NCI-H526 (cell line): Measurements from ENCODE around the gene PRPSAP2.
"Not testable (repeated sequence)": the region's sequence is repeated elsewhere in the genome, so short reads cannot be mapped to it uniquely, and the experiment has no call there.

Experiments used
- DNase-seq, 2 experiments: peaks; one replicate each; lab custom pipeline; 2025; lab: John Stamatoyannopoulos, UW

The PRPSAP2 gene

DNA sequence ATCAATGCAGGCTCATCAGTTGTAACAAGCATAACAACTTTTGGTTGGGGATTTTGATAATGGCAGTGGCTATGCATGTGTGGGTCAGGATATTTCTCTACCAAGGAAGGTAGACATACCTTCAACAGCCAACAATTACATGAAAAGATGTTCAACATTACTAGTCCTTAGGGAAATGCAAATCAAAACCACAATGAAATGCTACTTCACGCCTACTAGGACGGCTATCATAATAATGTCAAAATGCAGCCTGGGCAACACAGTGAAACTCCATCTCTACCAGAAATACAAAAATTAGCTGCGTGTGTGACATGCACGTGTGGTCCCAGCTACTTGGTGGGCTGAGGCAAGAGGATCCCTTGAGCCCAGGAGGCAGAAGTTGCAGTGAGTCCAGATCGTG, 86.7 kb downstream of the PRPSAP2 start:
- DNase-seq: peak; percentile 38 to 45

DNA sequence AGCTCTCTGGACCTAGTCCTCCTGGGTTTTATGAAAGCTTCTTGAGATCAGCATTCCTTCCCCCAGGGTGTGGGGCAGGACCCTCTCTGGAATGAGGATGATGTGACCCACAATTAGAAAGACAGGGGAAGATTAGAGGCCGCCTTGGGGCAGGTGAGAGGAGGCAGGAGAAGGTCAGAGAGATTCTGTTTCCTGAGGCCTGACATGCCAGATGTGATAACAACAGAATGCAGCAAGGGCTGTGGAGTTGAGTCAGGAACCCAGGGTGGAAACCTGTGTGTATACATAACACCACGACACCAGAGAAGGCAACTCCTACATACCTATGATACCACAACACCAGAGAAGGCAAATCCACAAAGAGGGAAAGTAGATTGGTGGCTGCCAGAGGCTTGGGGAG, 88.6 kb downstream of the PRPSAP2 start:
- DNase-seq: no peak

DNA sequence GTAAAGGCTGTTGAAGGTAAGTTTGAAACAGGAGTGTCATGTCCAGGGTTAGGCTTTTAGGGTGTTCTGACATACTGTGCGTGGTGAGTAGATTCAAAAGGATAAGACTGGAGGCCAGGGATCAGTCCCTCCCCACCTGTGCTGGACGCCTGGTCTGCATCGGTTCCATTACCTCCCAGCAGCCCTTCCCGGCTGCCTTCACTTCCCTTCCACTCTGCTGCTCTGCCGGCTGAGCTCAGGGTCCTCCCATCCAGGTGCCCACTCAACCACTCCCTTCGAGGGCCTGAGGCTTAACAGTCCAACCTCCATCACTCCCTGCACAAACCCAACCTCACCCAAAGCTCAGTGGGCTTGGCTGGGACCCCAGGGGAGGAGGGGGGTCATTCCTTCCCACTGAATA, 89.9 kb downstream of the PRPSAP2 start:
- DNase-seq: no peak

DNA sequence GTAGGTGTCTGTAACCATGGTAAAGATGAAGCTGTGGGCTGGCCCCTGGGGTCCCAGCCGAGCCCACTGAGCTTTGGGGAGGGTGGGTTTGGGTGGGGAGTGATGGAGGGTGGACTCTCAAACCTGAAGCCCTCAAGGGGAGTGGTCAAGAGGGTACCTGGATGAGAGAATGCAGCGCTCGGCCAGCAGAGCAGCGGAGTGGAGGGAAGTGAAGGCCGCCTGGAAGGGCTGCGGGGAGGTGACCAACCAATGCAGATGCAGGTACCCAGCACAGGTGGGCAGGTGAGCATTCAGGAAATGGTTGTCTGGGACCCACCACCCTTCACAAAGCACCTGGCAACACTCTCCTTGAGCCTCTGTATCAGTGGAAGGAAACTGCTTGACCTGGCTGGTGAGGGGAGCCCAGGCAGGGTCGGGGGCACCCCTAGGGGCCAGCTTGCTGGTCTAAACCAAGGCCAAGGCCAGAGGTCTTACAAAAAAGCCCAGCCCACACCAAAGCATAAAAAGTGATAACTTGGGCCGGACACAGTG, 90.6 kb downstream of the PRPSAP2 start:
- DNase-seq: no peak

DNA sequence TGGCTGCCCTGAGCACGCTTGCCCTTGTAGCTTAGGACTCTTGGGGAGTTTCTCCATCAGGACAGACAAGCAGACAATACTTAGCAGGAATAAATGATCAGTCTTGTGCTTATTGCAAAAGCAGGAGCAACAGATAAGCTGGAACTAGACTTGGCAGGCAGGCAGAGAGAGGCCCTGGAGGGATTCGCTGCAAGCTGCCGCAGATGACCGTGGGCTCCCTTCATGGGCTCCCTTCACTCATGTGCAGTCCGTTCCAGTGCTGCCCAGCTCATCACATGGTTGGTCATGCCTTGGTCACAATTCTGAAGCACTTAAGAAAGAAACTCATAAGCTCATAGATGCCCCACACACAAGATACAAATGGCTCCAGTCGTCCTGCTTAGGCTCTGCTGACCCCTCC, 91.6 kb downstream of the PRPSAP2 start:
- no peak for DNase-seq

DNA sequence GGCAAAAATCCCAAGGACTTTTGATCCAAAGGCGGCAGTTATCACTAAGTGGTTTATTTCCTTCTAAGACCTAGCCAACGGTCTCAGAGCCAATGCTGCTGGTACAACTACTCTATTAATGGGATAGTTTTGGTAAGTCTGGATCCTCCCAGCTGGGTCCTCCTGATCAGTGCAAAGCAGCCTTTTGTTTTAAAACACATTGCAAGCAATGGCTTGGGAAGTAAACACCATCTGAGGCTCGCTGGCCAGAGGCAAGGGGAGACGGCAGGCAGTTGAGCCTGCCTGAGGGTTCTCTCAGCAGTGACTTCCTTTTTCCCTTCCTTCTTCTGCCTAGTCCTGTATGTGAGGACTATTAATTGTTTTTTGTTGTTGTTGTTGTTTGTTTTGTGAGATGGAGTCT, 92.4 kb downstream of the PRPSAP2 start:
- no peak for DNase-seq

DNA sequence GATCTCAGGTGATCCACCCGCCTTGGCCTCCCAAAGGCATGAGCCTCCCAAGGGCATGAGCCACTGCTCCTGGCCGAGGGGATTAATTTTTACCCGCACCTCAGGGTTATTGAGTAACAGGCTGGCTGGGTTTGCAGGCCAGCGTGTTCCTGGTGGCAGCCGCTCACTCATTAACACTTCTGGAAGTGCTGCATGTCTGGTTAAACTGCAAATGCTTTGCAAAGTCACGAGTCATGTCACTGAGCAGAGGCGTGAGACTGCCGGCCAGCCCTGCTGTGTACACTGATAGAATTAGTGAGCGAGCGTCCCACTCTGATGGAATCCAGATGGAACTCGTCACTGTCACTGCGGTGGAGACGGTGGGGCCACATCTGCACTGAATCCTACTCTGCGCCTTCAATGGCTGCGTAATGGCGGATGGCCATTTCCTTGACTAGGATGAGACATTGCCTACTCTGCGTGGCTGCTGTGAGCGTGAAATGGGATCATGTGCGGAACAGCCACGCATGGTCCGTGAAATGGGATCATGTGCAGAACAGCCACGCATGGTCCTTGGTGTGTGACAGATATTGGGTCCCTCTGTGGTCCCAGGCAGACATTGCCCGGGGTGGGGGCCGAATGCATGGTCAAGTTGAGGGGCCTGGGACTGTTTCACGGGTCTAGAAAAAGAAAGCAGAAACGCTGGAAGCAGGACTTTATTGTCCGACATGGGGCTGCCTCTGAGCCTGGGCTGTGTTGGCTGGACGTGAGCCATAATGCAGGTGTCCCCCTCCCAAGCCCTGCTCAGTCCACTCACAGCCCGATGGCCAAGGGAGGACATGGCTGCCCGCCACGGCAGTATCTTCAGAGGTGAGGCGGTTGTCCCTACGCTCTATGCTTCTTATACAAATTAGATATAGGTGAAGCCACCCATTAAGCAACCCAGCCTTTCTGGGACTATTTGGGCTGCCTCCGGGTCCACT, 93.3 kb downstream of the PRPSAP2 start:
- DNase-seq: no peak

DNA sequence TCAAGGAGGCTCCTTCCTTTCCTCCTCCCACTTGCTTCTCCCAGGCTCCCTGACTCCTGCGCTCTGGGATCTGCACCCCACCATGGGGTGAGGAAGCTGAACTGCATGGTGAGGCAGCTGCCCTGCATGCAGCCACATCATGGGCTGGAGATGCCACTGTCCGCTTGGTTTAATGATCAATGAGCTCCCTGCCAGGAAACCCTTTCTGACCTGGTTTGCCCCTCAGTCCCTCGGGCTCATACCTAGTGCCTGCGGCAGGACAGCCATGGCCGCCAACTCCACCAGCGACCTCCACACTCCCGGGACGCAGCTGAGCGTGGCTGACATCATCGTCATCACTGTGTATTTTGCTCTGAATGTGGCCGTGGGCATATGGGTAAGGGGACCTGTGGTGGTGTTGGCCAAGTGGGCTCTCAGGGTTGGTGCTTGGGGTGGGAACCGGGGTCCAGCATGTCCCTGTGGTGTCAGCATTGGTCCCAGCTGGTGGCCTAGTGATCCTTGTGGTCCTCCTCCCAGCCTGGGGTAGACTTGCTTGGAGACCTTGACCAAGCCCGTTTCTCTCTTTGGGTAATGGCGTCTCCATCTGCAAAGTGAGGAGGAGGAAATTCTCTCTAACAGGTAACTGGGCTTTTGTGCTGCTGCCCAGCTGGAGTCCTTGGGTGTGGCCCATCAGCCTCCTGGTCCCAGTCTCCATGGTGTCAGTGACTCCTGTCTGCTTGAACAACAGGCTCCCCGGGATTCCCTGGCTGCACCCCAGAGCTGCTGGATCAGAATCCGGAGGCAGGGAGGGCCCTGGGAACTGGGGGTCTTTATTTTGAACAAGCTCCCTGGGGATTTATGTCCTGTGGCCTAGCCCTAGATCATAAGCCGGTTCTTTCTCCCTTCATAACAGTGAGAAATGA, 94.3 kb downstream of the PRPSAP2 start, which contains the start of gene SLC5A10:
Gene SLC5A10 (plus strand): TSS at position 225 of the 902 bp plus-strand sequence. CDS start 41 bp downstream, at position 266.
- DNase-seq: no peak

DNA sequence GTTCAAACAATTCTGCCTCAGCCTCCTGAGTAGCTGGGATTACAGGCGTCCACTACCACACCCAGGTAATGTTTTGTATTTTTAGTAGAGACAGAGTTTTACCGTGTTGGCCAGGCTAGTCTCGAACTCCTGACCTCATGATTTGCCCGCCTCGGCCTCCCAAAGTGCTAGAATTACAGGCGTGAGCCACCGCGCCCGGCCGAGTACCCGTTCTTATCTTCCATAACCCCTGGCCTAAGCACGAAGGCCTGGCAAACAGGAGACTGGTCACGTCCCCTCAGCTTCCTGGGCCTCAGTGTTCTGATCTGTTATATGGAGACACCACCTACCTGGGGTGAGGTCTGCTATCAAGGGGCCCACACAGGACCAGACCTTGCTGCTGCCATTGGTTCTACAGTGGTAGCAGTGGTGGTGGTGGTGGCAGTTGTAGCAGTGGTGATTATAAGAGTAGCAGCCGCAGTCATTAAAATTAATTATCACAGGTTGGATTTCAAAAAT, 95.3 kb downstream of the PRPSAP2 start:
- no peak for DNase-seq

DNA sequence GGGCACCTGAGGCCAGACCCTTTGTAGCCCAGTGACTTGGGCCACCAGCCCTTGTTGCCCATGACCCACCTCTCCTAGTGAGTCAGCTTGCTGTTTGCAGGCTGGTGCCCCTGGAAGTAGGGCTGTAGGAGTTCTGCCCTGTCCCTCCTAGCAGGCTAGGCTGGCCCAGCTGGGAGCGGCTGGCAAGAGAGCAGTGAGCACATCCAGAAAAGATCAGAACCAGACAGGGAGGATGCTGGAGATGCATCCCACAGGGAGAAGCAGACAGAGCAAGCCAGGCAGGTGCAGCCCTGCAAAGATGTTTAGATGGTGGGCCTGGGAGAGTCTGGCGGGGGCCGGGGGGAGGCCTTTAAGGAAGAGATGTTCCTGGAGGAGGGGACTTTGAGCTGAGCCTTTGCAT, 96.4 kb downstream of the PRPSAP2 start:
- DNase-seq: no peak

DNA sequence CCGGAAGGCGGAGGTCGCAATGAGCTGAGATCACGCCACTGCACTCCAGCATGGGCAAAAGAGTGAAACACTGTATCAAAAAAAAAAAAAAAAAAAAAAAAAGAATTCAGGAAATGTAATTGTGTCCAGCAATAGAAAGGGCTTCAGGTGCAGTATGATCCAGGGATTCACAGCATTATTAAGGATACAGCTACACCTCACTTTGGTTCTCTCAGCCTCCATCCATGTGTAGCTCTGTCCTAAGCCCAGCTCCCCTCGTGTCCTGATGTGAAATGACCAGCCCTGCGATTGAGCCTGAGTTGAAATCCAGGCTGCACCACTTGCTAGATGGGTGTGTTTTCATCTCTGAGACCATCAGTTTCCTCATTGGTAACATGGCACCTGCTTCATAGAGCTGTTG, 97.1 kb downstream of the PRPSAP2 start:
- DNase-seq: no peak

DNA sequence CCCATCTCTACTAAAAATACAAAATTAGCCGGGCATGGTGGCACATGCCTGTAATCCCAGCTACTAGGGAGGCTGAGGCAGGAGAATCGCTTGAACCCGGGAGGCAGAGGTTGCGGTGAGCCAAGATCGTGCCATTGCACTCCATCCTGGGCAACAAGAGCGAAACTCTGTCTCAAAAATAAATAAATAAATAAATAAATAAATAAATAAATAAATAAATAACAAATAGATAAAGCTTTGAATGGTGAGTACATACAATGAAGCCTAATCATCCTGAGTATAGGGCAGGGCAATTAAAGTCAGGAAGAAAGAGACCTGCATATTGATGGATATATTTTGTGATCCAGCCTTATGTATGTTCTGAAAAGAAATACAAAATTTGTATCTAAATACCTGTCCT, 98.1 kb downstream of the PRPSAP2 start:
- DNase-seq: not testable (repeated sequence)

DNA sequence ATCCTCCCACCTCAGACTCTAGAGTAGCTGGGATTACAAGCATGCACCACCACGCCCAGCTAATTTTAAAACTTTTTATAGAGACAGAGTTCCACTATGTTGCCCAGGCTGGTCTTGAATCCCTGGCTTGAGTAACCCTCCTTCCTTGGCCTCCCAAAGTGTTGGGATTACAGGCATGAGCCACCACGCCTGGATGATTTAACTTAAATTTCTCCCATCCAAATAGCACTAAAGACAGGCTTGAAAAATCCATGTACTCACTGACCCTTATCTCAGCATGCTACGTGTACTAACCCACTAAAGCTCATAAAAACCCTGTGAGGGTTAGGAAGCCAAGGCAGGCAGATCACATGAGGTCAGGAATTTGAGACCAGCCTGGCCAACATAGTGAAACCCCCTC, 98.7 kb downstream of the PRPSAP2 start:
- DNase-seq: no peak

DNA sequence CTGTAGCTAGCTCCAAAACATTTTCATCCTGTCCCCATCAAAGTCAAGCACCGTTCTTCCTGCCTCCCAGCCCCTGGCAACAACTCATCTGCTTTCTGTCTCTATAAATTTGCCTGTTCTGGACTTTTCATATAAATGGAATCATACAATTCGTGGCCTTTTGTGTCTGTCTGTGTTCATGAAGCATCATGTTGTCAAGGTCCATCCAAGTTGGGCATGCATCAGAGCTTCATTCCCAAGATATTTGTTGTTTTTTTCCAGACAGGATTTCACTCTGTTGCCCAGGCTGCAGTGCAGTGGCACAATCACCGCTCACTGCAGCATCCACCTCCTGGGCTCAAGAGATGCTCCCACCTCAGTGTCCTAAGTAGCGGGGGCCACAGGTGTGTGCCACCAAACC, 99.9 kb downstream of the PRPSAP2 start:
- no peak for DNase-seq

DNA sequence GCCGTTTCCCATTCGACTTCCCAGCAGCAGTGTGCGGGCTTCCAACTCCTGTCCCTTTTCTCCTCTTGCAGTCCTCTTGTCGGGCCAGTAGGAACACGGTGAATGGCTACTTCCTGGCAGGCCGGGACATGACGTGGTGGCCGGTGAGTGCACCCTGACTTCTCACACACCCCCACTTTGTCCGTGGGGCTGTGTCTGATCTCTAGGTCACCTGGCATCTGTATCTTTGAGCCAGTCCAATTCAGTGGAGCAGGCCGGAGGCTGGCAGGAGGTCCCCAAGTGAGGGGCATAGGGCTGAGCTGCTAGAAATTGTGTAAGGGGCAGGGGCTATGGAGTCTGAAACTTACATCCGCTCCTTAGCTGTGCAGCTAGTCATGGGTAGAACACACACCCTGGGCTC, 100.7 kb downstream of the PRPSAP2 start:
- no peak for DNase-seq

DNA sequence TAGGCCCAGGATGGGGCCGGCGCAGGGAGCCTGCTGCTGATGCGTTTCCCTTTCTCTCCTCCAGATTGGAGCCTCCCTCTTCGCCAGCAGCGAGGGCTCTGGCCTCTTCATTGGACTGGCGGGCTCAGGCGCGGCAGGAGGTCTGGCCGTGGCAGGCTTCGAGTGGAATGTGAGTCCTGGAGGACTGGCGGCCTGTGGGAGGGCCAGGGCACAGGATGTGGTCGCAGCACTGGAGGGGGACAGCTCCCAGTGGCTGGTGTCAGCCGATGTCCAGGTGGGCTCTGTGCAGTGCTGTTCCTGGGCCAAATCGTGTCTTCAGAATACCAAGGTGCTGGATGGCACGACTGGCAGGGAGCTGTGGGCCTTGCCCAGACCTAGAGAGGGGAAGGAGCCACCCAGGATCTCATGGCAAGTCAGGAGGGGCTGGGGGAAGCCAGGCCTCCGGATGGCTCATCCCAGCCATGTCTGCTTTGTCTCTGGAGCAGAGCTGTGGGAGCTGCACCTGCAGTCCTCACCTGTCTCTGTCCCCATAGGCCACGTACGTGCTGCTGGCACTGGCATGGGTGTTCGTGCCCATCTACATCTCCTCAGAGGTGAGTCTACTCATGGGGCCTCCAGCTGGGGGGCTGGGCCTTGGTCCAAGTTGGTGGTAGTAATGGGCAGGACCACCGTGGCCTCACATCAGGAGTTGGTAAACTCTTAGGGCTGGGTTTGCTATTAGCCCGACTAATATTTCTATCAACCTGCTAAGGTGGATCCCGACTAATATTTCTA, 101.3 kb downstream of the PRPSAP2 start:
- no peak for DNase-seq

DNA sequence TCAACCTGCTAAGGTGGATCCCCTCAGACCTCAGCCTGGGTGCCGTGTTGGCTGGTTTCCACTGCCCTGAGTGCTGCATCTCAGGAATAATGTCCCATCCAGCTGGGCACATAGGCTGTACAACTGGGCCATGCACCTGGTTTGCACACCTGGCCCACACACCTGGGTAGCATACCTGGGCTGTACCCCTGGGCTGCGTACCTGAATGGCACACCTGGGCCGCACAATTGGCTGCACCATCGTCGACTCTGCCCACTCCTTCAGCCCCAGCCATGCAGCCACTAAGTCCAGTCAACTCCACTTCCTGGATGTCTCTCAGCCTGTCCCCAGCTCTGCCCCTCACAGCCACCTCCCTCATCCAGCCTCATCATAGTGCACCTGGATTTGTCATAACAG, 101.9 kb downstream of the PRPSAP2 start:
- DNase-seq: no peak

DNA sequence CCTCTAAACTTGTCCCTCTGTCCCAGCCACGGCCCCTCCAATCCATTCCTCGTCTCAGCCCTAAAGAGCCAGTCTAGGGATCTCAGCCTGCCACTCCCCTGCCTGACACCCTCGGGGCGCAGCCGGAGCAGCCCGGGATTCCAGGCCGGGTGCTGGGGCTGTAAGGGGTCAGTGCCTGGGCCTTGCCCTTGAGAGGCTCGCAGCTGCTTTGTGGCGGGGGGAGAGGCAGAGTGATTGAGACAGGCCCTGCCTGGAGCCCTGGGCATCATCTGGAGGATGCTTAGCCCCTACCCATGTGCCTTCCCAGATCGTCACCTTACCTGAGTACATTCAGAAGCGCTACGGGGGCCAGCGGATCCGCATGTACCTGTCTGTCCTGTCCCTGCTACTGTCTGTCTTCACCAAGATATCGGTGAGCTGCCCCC, 102.3 kb downstream of the PRPSAP2 start:
- DNase-seq: no peak

DNA sequence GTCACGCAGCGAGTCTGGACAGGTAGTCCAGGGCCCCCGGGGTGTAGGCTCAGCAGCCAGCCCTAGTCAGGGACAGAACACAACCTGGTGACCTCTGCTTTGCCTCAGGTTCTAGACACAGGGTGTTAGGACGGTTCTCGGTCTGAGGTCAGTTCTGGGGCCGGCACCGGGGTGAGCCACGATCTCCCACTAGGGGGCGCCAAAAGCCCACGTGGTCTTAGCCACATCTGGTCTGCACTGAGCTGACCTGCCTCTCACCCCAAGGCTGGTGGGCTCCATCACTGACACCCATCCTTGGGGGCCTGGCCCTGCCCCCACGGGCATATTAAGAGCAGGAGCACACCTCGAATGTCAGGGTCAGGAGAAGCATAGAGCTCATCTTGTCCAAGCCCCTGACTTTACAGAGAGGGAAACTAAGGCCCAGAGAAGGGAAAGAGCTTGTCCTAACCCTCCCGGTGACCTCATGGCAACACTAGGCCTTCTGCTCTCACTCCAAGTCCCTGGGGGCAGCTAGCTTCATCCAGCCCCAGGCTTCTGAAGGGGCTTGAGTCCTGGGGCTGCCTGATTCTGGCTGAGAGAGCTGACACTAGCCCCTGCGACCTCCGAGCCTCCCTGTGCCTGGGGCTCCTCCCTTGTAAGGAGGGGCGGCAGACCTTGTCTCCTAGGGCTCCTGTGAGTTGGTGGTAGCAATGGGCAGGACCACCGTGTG, 103.0 kb downstream of the PRPSAP2 start:
- DNase-seq: peak in 1 of 2 experiments; percentile 60

DNA sequence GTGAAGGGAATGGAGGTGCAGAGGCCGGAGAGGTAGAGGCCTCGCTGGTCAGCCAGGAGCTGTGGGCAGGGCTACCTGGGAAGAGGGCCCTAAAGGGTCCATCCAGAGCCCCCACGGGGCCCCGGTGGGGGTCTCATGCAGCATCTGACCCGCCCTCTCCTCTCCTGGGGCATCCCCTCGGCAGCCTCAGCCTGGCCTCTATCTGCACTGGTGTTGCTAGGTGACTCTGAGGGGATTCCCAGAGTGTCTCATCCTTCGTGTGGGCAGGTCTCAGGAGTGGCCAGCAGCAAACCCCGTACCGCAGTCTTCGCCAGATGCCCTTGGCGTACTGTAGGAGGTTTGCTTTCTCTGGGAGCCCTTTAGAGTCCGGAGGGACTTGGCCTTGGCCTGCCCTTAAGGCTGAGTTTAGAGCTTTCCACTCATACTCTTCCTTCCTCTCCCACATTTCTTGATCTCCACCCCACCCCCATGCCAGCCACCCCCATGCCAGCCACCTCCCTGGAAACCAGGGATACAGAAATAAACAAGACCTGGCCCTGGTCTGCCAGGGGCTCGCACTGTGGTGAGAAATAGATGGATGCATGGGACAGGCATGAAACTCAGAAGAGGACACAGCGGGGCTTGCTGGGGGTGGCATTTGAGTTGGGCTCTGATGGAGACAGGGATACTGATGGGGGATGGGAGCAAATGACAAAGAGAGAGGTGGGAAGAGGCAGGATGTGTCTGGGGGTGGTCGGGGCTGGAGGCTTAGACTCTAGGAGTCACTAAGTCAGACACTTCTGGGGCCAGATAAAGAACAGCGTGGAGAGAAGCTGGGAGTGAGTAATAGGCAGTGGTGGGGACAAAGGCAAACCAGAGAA, 103.9 kb downstream of the PRPSAP2 start:
- no peak for DNase-seq
